ENCODE data around the gene XRCC4.
"Not testable (repeated sequence)": the region's sequence is repeated elsewhere in the genome, so short reads cannot be mapped to it uniquely, and the experiment has no call there.

The XRCC4 gene

GRCh38 chr5:83076742-83077661 is at the start of gene XRCC4, which contains the start of gene TMEM167A:
Gene XRCC4, plus strand, starts transcription at chr5:83077547. Its CDS starts 27,373 bp downstream, at chr5:83104920.
Gene TMEM167A, minus strand, starts transcription at chr5:83077394. Its CDS starts 71 bp downstream, at chr5:83077323.
- DNase-seq (ENCODE audit: low spot score): peak; percentile 96

GRCh38 chr5:83029912-83030311 is 47.4 kb upstream of the XRCC4 start:
- DNase-seq (ENCODE audit: low spot score): no peak

GRCh38 chr5:83031381-83031780 is 46.0 kb upstream of the XRCC4 start:
- no peak for DNase-seq (ENCODE audit: low spot score)

GRCh38 chr5:83034036-83034435 is 43.3 kb upstream of the XRCC4 start:
- no peak for DNase-seq (ENCODE audit: low spot score)

- no peak for DNase-seq (ENCODE audit: low spot score)
Observed at GRCh38 chr5:83034528-83035207, 42.7 kb upstream of the XRCC4 start.

- DNase-seq (ENCODE audit: low spot score): no peak
Observed at GRCh38 chr5:83035373-83036100, 41.8 kb upstream of the XRCC4 start.

GRCh38 chr5:83036991-83037575 is 40.3 kb upstream of the XRCC4 start:
- DNase-seq (ENCODE audit: low spot score): no peak

GRCh38 chr5:83038924-83039323 is 38.4 kb upstream of the XRCC4 start:
- DNase-seq (ENCODE audit: low spot score): no peak

GRCh38 chr5:83042507-83042906 is 34.8 kb upstream of the XRCC4 start:
- DNase-seq (ENCODE audit: low spot score): no peak

GRCh38 chr5:83044926-83045325 is 32.4 kb upstream of the XRCC4 start:
- no peak for DNase-seq (ENCODE audit: low spot score)

- no peak for DNase-seq (ENCODE audit: low spot score)
Observed at GRCh38 chr5:83048277-83048676, 29.1 kb upstream of the XRCC4 start.

GRCh38 chr5:83048811-83049210 is 28.5 kb upstream of the XRCC4 start:
- DNase-seq (ENCODE audit: low spot score): no peak

- no peak for DNase-seq (ENCODE audit: low spot score)
Observed at GRCh38 chr5:83049370-83049885, 27.9 kb upstream of the XRCC4 start.

- no peak for DNase-seq (ENCODE audit: low spot score)
Observed at GRCh38 chr5:83050723-83051340, 26.5 kb upstream of the XRCC4 start.

- no peak for DNase-seq (ENCODE audit: low spot score)
Observed at GRCh38 chr5:83055166-83055565, 22.2 kb upstream of the XRCC4 start.

- DNase-seq (ENCODE audit: low spot score): no peak
Observed at GRCh38 chr5:83058726-83059125, 18.6 kb upstream of the XRCC4 start.

- DNase-seq (ENCODE audit: low spot score): no peak
Observed at GRCh38 chr5:83059341-83059740, 18.0 kb upstream of the XRCC4 start.

GRCh38 chr5:83066548-83067110 is 10.7 kb upstream of the XRCC4 start:
- DNase-seq (ENCODE audit: low spot score): no peak

- not testable (repeated sequence) for DNase-seq (ENCODE audit: low spot score)
Observed at GRCh38 chr5:83067377-83067776, 10.0 kb upstream of the XRCC4 start.

GRCh38 chr5:83069096-83069799 is 8.1 kb upstream of the XRCC4 start:
- no peak for DNase-seq (ENCODE audit: low spot score)
